ENCODE data around the gene PROSER3. TPM values are rescaled to one million over a fixed set of nuclear protein-coding genes. Genes with fewer than 3 reads are reported as not detected.

The PROSER3 gene
- total and polyA plus RNA-seq, 2 of the 13 experiments (the other 11 are each of a cell fraction or from before 2014, with no cell fraction given): 5.1 to 5.7 TPM

- no peak for TF ChIP-seq GPN1 (CRISPR knock-in tag; IDR thresholded peaks at IDR 0.05; ENCODE audit: borderline replicate concordance)
- no peak for TF ChIP-seq NR3C1 (CRISPR knock-in tag; IDR thresholded peaks at IDR 0.05)
- peak; percentile 41 for TF ChIP-seq MED1 (CRISPR knock-in tag; IDR thresholded peaks at IDR 0.05)
- 0 out of 2 replicates have a peak, but pooled peaks have one; percentile 67 for TF ChIP-seq SATB2 (CRISPR knock-in tag; IDR thresholded peaks at IDR 0.05)
- TF ChIP-seq MEIS2 (CRISPR knock-in tag; IDR thresholded peaks at IDR 0.05): no peak
- TF ChIP-seq NCOA2 (CRISPR knock-in tag; IDR thresholded peaks at IDR 0.05): peak; percentile 56
- no peak for TF ChIP-seq USF2 (IDR thresholded peaks at IDR 0.05; ENCODE audit: low read depth, low read length)
- peak; percentile 43; the same call in 1 of the 2 replicates for TF ChIP-seq USF2 (CRISPR knock-in tag; IDR thresholded peaks at IDR 0.05; ENCODE audit: borderline replicate concordance)
- TF ChIP-seq GLMP (CRISPR knock-in tag; IDR thresholded peaks at IDR 0.05; ENCODE audit: borderline replicate concordance): no peak
- TF ChIP-seq GATAD2A (CRISPR knock-in tag; IDR thresholded peaks at IDR 0.05): peak; percentile 30
- no peak for TF ChIP-seq ZNF597 (CRISPR knock-in tag; IDR thresholded peaks at IDR 0.05)
- TF ChIP-seq ATF2 (CRISPR knock-in tag; IDR thresholded peaks at IDR 0.05): 0 out of 2 replicates have a peak, but pooled peaks have one; percentile 10
- TF ChIP-seq MXD1 (CRISPR knock-in tag; IDR thresholded peaks at IDR 0.05): no peak; the same call in 1 of the 2 replicates
- TF ChIP-seq SALL2 (CRISPR knock-in tag; IDR thresholded peaks at IDR 0.05): no peak
- no peak for TF ChIP-seq ZNF691 (CRISPR knock-in tag; IDR thresholded peaks at IDR 0.05; ENCODE audit: borderline replicate concordance, low read depth)
- no peak for TF ChIP-seq DPF2 (CRISPR knock-in tag; IDR thresholded peaks at IDR 0.05; ENCODE audit: borderline replicate concordance, low read depth)
- no peak for TF ChIP-seq SIX1 (CRISPR knock-in tag; IDR thresholded peaks at IDR 0.05; ENCODE audit: borderline replicate concordance)
- peak; percentile 61 for TF ChIP-seq ELF1 (CRISPR knock-in tag; IDR thresholded peaks at IDR 0.05)
- peak; percentile 52 for TF ChIP-seq CREB1 (IDR thresholded peaks at IDR 0.05)
- peak; percentile 72 for TF ChIP-seq CREB1 (CRISPR knock-in tag; IDR thresholded peaks at IDR 0.05)
- peak; percentile 45; the same call in 1 of the 2 replicates for TF ChIP-seq FOXA3 (CRISPR knock-in tag; IDR thresholded peaks at IDR 0.05)
- no peak for TF ChIP-seq ZNF841 (CRISPR knock-in tag; IDR thresholded peaks at IDR 0.05; ENCODE audit: borderline replicate concordance)
- no peak; the same call in 1 of the 2 replicates for TF ChIP-seq SOX5 (CRISPR knock-in tag; IDR thresholded peaks at IDR 0.05; ENCODE audit: borderline replicate concordance)
- no peak for TF ChIP-seq HNRNPH1 (optimal IDR thresholded peaks at IDR 0.05; ENCODE audit: low read depth, low read length)
Measured at GRCh38 chr19:35740423-35741202, 17.4 kb upstream of the PROSER3 start (continued).

All from HepG2 (cell line).